Effector CD4-positive, alpha-beta T cell (primary cell): ENCODE measurements around the gene TMEM59L. TPM values are rescaled to one million over a fixed set of nuclear protein-coding genes. Genes with fewer than 3 reads are reported as not detected.
"Not testable (repeated sequence)": the region's sequence is repeated elsewhere in the genome, so short reads cannot be mapped to it uniquely, and the experiment has no call there.

ENCODE experiments used
- DNase-seq: peaks from one replicate; pipeline ENCODE4 v3.0.0-alpha.2; 2020
- total RNA-seq: gene quantifications from one replicate; lab custom pipeline; 2026; lab: John Stamatoyannopoulos, UW

TMEM59L gene
- not detected for total RNA-seq

DNA sequence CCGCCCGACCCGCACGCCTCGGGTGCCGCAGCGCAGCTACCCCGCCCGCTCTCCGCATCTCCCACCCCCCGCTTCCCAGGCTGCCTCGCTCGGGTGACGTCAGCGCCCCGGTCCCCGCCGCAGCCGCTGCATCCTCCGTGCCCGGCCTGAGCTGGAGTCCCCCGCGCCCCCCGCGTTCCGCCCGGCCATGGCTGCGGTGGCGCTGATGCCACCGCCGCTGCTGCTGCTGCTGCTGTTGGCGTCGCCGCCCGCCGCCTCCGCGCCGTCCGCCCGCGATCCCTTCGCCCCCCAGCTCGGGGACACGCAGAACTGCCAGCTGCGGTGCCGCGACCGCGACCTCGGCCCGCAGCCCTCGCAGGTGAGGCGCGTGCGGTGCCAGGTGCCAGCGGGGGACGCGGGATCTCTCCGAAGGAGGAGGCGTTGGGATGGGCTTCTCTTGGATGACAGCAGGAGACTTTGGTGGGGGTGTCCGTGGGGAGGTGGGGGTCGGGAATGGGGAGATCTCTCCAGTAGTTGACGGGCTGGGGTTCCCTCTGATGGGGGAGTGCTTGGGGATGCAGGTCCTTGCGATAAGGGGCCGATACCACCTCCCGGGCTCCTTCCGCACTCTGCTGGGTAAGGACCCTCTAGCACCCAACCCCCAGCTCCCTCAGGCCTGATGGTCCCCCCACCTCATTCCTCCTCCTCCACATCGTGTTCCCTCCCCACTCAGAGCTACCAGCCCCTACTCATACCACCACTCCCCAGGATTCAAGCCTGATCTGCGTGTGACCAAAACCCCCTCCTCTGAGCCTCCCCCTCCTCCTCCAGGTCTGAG, at the start of gene TMEM59L:
Gene TMEM59L, plus strand, starts transcription at position 99 of the 817 bp plus-strand sequence. Its CDS starts 89 bp downstream, at position 188.
- DNase-seq: peak; percentile 39

DNA sequence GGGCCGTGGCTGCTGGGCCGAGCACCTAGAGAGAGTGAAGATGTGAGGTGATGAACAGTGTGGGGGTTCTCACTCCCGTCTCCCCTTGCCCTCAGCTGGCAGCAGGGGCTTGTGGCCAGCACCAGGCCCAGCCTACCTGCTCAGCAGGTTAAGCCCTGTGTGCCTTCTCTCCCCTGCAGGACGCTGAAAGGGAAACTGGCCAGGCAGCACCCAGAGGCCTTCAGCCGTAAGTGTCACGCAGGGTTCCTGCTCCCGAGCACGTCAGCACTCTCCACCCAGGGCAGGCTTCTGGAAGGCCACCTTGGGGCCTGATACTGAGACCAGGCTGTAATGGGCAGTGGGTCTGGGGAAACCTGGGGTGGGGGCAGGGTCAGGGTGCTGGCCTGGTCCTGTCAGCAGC, 45.7 kb upstream of the TMEM59L start:
- no peak for DNase-seq

DNA sequence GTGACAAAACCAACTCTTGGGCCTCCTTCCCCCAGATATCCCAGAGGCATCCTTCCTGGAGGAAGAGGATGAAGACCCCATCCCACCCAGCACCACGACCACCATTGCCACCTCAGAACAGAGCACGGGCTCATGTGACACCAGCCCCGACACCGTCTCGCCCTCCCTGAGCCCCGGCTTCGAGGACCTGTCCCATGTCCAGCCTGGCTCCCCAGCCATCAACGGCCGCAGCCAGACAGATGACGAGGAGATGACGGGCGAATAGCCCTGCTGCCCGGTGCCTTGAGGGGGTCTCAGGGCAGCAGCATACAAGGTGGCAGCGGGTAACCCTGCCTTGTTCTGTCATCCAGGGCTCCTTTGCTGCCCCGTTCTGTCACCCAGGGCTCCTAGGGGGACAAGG, 44.3 kb upstream of the TMEM59L start:
- no peak for DNase-seq

DNA sequence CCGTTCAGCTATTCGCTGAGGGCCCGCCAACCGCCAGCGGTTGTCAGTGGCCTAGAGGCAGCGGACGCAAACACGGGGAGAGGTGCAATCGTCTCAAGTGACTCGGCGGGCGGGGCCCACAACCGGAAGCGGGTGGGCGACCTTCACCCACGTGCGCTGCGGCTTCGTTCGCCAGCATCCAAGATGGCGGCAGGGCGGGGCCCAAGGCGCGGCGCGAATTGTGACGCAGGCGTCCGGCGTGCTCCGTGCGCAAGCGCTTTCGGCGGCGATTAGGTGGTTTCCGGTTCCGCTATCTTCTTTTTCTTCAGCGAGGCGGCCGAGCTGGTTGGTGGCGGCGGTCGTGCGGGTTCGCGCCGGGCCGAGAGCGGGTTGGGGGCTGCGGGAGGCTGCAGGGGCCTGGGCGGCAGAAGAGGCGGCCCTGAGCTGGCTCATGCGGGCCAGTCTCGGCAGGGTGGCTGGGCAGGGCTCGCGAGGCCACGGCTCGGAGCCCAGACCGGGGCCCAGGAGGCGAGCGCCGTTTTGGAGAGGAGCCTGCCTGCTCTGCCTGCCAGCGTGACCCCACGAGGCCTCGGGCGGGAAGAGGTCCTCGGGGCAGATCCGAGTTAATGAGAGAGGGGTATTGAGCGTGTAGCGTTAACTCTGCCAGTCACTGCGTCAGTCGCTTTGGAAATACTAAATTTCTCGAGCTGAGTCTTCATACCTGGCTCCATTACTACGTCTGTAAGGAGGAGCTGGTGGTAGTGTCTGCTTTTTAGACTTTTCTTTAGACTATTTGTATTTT, 40.9 kb upstream of the TMEM59L start, which contains the start of gene UBA52:
Gene UBA52, plus strand, starts transcription at position 294 of the 781 bp plus-strand sequence. CDS start 1,444 bp downstream, outside the sequence.
- peak; percentile 99 for DNase-seq

GRCh38 chr19:18574691-18575291, 37.9 kb upstream of the TMEM59L start:
- no peak for DNase-seq

- DNase-seq: no peak
Observed at GRCh38 chr19:18576383-18576782, 36.3 kb upstream of the TMEM59L start.

- no peak for DNase-seq
Observed at GRCh38 chr19:18577365-18577914, 35.2 kb upstream of the TMEM59L start.

DNA sequence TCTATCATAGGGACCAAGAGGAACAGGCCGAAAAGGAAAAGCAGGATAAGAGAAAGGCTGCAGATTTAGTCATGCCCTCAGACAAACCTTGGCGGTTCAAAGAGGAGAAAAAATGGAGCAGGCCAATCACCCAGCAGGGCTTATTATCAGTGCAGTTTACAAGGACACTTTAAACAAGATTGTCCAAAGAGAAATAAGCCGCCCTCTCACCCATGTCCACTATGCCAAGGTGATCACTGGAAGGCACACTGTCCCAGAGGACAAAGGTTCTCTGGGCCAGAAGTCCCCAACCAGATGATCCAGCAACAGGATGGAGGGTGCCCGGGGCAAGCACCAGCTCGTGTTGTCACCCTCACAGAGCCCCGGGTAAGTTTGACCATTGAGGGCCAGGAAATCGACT, 32.4 kb upstream of the TMEM59L start:
- DNase-seq: no peak

DNA sequence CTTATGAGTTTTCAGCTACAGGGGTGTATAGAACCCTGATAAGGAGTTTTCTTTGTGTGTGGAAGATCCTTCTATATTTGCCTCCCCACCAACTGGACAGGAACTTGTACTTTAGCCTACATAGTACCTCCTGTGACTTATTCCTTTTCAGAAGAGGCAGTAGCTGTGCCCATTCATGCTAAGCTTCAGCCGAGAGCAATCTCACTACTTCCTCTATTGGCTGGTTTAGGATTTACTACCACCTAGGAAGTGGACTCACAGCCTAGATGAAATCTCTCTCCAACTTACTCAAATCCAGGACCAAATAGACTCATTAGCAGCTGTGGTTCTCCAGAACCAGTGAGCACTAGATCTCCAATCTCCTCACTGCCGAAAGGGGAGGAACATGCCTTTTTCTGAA, 26.4 kb upstream of the TMEM59L start:
- no peak for DNase-seq

GRCh38 chr19:18587561-18587960, 25.1 kb upstream of the TMEM59L start:
- no peak for DNase-seq

DNA sequence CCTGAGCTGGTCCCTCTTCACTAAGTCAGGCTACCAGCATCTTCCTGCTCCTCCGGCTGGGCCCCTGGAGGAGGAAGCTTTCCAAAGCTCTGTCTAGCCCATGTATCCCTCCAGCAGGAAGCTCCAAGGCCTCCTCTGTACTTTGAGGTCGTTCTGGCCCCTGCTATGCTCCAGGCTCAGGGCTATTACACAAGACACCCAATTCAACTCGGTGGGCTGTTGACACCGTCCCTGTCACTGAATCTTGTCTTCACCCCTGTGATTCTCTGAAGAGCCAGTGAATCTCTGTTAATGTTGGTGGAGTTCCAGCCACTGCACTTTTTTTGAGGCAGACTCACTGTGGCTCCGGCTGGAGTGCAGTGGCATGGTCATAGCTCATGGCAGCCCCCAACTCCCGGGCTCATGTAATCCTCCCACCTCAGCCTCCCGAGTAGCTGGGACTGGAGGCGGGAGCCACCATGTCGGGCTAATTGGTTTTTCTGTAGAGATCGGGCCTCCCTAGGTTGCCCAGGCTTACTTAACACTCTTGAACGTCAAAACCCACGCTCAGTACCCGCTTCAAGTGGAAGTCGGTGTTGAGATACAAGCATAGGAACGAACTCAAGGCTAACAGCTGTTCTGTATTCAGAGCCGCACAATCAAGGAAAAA, 24.6 kb upstream of the TMEM59L start:
- no peak for DNase-seq

DNA sequence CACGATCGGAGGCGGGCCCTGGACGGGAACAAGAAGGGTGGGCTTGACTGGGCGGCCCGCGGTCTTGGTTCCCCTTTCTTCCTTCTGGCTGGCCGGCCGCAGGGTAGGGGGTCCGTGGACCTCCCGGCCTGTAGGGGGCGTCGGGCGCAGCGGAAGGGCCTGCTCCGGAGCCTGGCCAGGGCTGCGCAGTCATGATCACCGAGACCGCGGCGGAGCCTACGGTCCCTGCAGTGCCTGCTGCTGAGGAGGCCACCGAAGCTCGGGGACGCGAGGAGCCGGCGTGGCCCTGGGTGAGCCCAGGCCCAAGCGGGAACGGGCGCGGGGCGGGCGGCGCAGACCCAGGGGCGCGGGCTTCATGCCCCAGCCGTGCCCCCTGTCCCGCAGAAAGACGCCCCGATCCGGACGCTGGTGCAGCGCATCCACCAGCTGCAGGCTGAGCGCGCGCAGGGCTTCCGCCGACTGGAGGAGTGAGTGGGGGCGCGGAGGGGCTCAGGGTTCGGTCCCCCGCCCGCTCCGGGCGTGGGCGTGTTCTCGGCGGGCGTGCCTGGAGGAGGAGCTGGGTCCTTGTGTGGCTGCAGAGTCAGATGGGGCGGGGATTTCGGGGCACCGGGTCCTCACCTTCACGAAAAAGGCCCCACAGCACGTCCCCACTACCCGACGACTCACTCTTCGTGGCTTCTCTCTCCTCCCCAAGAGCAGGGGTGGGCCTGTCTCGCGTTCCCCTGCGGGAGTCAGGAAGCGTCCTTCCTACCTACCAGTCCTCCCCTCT, 23.9 kb upstream of the TMEM59L start, which contains the start of gene REX1BD:
Gene REX1BD, plus strand, starts transcription at position 188 of the 769 bp plus-strand sequence. Its CDS starts 4 bp downstream, at position 192.
- DNase-seq: peak; percentile 85

- DNase-seq: peak; percentile 71
Observed at GRCh38 chr19:18589380-18590272, 23.0 kb upstream of the TMEM59L start.

DNA sequence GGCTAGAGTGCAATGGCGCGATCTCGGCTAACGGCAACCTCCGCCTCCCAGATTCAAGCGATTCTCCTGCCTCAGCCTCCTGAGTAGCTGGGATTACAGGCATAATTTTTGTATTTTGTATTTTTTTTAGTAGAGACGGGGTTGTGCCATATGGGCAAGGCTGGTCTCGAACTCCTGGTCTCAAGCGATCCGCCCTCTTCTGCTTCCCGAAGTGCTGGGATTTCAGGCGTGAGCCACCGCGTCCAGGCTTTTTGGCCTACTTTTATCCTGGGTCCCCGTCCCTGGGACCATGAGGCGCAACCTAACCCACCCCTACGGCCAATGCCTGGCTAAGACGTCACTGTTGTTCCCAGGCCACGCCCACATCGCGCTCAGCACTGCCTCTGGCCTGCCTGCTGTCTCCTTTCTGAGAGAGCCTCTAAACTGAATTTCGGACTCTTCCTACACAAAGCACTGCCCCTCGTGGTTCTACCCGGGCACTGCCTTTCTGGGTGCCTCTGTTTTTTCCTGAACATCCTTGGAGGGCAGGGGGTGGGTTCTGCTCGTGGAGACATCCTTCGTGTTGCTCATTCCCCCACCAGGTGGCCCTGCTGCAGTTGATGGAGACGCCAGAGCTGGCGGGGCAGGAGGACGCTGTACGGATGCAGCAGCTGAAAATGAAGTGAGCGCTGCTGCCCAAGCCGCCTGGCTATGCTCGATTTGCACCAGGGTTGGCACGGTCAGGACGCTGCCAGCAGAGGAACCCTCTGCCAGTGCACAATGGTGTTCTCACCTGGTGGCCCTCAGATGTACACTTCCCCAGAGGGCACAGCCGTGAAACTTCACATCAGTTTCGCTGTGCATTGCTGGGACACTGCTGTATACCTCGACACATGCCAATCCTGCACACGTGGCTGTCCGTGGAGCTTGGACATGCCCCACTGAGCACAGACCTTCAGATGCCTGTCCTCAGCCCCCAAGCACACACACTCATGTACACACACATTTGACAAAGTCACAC, 22.1 kb upstream of the TMEM59L start:
- DNase-seq: no peak

DNA sequence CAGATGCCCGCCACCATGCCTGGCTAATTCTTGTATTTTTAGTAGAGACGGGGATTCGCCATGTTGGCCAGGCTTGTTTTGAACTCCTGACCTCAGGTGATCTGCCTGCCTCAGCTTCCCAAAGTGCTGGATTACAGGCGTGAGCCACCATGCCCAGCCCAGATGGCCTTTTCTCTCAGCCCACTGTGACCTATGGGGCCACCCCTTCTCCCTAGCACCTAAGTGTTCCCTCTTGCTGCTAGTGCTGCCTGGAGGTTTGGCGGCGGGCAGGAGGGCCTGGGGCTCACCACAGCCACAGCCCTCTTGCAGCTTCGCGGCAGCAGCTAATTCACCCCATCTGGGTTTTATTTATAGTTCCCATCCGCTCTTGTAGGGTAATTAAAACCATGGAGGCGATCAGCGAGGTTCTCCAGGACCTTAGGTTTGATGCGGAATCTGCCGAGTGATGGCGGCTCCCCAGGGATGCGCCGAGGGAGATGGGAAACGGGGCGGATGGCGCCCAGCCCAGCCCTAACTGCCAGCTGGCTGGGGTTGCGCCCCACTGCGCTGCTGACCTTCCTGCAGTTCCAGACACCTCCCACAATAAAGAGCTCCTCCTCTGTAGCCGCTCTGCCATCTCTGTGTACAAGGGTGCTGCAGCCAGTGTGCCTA, 20.8 kb upstream of the TMEM59L start:
- DNase-seq: no peak

DNA sequence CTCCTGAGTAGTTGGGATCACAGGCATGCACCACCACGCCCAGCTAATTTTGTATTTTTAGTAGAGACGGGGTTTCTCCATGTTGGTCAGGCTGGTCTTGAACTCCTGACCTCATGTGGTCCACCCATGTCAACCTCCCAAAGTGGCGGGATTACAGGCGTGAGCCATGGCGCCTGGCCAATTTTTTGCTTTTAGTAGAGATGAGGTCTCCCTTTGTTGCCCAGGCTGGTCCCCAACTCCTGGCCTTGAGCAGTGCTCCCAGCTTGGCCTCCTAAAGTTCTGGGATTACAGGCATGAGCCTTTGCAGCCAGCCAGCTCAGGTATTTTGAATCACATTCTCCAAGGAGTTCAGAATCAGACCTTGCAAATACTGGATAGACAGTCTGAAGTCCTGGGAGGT, 19.9 kb upstream of the TMEM59L start:
- DNase-seq: not testable (repeated sequence)

DNA sequence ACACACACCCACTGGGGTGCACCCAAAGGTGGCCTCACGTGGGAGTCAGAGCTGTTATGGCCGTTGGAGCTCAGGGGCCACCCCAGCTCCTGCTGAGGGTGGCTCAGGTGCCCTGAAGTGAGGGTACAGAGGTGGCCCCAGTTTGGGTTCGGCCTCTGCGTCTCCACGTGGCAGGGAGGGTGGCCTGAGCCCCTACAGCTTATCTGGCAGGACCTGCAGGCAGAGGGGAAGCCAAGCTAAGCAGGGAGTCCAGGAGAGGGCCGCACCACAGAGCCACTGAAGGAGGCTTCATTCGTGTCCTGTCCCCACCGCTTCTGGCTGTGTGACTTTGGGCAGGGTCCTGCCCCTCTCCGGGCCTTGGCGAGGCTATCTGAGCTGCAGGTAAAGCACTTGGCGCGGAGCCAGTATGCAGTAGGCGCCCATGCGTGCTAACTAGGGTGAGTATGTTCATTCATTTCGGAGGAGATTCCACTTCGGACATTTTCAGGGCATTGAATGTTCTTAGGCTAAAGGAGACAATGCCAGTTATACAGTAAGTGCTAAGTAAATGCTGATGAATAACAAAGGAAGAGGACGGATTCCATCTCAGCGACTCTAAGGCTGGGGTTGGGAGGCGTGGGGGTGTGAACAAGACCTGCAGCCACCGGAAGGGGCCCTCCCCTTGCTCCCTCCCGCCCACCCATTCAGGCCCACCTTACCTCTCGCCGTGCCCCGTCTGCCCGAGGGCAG, 19.1 kb upstream of the TMEM59L start:
- no peak for DNase-seq
